ENCODE results near the gene PLA2G3. TPM values are rescaled to one million over a fixed set of nuclear protein-coding genes. Genes with fewer than 3 reads are reported as not detected.

PLA2G3 gene
- polyA plus RNA-seq, 1 experiment = 0.10 TPM

DNA sequence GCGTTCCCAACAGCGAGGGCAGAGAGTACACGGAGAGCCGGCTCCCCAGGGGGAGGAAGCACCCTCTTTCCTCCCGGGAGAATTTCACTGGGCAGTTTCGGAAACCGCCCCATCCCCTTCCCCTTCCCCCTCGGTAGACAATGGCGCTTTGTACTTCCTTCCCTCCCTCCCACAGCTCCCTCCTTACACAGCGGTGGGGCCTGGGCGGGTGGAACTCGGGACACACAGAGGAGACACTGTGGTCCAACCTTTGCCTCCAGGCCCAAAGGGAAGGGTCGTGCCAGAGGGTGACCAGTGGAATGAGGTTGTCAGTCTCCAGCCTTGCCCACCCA, 54.8 kb downstream of the PLA2G3 start:
- POLR2A ChIA-PET = interaction anchor here (0.9 to 6.3 kb wide), 7 partner anchors 14 to 145 kb away, joined by 3 to 94 read pairs (median 6); partner anchors contain the start of genes MORC2, SELENOM and TUG1
- Histone ChIP-seq H3K27ac (ENCODE audit: low read depth, low read length) (peak overlapping the region; percentile 47), H3K9me3 (ENCODE audit: control insufficient read depth, insufficient read depth, low read length) (no peaks in the 10 kb centered on the region; the same call in 1 of the 2 replicates), H3K4me3 (ENCODE audit: low read depth, low read length) (peak overlapping the region; percentile 70), H3K27me3 (ENCODE audit: control insufficient read depth, insufficient read depth, low read length) (no peaks in the 10 kb centered on the region)
- no peak for DNase-seq (ENCODE audit: low read depth, low spot score)
- CTCF ChIA-PET = interaction anchor here (0.6 to 8.6 kb wide), 18 partner anchors 13 to 166 kb away, joined by 3 to 85 read pairs (median 5); partner anchors contain the start of genes MORC2, SELENOM and TUG1
- TF ChIP-seq, protein P1, sequence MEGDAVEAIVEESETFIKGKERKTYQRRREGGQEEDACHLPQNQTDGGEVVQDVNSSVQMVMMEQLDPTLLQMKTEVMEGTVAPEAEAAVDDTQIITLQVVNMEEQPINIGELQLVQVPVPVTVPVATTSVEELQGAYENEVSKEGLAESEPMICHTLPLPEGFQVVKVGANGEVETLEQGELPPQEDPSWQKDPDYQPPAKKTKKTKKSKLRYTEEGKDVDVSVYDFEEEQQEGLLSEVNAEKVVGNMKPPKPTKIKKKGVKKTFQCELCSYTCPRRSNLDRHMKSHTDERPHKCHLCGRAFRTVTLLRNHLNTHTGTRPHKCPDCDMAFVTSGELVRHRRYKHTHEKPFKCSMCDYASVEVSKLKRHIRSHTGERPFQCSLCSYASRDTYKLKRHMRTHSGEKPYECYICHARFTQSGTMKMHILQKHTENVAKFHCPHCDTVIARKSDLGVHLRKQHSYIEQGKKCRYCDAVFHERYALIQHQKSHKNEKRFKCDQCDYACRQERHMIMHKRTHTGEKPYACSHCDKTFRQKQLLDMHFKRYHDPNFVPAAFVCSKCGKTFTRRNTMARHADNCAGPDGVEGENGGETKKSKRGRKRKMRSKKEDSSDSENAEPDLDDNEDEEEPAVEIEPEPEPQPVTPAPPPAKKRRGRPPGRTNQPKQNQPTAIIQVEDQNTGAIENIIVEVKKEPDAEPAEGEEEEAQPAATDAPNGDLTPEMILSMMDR (IDR thresholded peaks at IDR 0.05; ENCODE audit: low read depth, low read length) = no peak

DNA sequence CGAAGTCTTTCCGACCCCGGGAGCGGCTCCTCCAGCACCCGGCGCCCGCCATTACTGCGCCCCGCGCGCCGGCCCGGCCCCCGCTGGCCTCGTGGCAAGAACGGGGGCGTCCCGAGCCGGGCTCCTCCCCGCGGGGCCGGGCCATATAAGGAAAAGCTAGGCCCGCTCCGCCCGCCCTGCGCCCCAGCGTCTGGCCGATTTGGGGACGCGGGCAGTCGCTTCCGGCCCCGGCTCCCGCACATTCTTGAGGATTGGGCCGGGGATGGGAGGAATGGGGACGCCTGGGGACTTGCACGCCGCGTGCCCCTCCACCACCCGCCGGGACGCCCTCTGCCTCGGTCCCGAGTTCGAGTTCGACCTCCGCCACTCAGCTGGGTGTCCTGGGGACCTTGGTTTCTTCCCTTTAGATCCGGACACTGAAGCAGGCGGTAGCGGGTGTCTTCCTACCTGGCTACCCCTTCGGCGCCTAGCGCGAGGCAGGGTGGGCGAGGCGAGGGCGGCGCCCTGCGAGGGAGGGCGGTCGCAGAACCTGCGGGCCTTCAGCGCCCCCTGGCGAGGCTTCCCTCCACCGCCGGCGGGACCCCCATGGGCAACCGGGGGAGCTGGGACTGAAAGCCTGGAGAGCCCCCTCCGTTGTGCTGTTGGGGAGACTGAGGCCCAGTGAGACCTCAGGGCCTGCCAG, 55.4 kb downstream of the PLA2G3 start:
- Histone ChIP-seq H3K27ac (ENCODE audit: low read depth, low read length) (peak overlapping the region; percentile 91), H3K27me3 (ENCODE audit: control insufficient read depth, insufficient read depth, low read length) (no peaks in the 10 kb centered on the region), H3K9me3 (ENCODE audit: control insufficient read depth, insufficient read depth, low read length) (no peaks in the 10 kb centered on the region; the same call in 1 of the 2 replicates), H3K4me3 (ENCODE audit: low read depth, low read length) (peak overlapping the region; percentile 91)
- DNase-seq (ENCODE audit: low read depth, low spot score) = peak; percentile 50
- ChIA-PET CTCF (interaction anchor here (0.6 to 8.6 kb wide), 20 partner anchors 14 to 165 kb away, joined by 3 to 85 read pairs (median 4); partner anchors contain the start of genes MORC2, SELENOM and TUG1), POLR2A (interaction anchor here (0.5 to 6.3 kb wide), 12 partner anchors 11 to 162 kb away, joined by 3 to 94 read pairs (median 4); partner anchors contain the start of genes MORC2, SELENOM and TUG1)
- TF ChIP-seq, protein P1 (IDR thresholded peaks at IDR 0.05; ENCODE audit: low read depth, low read length) = peak; percentile 80

Small RNA genes lying within 50 kb of the gene (small RNA-seq; reads per million reads assigned to genes)
- 0.81 reads per million for gene MIR3928 (ENCODE audit: insufficient read length, low read depth)

Other genes starting within 250 kb of the PLA2G3 start
- 16.3 and 25.9 TPM in 2 replicates for gene MORC2, start 171.7 kb downstream of the PLA2G3 start, polyA plus RNA-seq (2011; rRNA removed)
- 129 and 152 TPM in 2 replicates for gene TUG1, start 171.2 kb downstream of the PLA2G3 start, polyA plus RNA-seq (2011; rRNA removed)
- gene SMTN, start 59.2 kb downstream of the PLA2G3 start, polyA plus RNA-seq (2011; rRNA removed) = 13.2 and 14.1 TPM in 2 replicates
- gene SELENOM, start 32.9 kb downstream of the PLA2G3 start, polyA plus RNA-seq (2011; rRNA removed) = 89.0 and 153 TPM in 2 replicates
- gene INPP5J, start 17.5 kb downstream of the PLA2G3 start, polyA plus RNA-seq (2011; rRNA removed) = 0.91 and 0.92 TPM in 2 replicates
- 57.3 and 59.4 TPM in 2 replicates for gene RNF185, start 19.7 kb upstream of the PLA2G3 start, polyA plus RNA-seq (2011; rRNA removed)
- gene LIMK2, start 71.8 kb upstream of the PLA2G3 start, polyA plus RNA-seq (2011; rRNA removed) = 5.0 and 9.0 TPM in 2 replicates
- gene PIK3IP1, start 152.0 kb upstream of the PLA2G3 start, polyA plus RNA-seq (2011; rRNA removed) = 23.3 and 23.8 TPM in 2 replicates
- 9.9 and 13.3 TPM in 2 replicates for gene PATZ1, start 205.8 kb upstream of the PLA2G3 start, polyA plus RNA-seq (2011; rRNA removed)

Data from AG04450 (cell line).